ENCODE results near the gene KCNK2.

- no peak for TF ChIP-seq CTCF (IDR thresholded peaks at IDR 0.05)
- TF ChIP-seq POLR2A (IDR thresholded peaks at IDR 0.05), result no peak
These were observed 29.4 kb downstream of the KCNK2 start for GRCh38 chr1:215111916-215112315.

Measured in lower leg skin (tissue), 3 donors.